ENCODE results near the gene OPTN. TPM values are rescaled to one million over a fixed set of nuclear protein-coding genes. Genes with fewer than 3 reads are reported as not detected.

Gene OPTN
- total RNA-seq, 4 donors from 2014 or later, result 295 to 592 (median 527) TPM

DNA sequence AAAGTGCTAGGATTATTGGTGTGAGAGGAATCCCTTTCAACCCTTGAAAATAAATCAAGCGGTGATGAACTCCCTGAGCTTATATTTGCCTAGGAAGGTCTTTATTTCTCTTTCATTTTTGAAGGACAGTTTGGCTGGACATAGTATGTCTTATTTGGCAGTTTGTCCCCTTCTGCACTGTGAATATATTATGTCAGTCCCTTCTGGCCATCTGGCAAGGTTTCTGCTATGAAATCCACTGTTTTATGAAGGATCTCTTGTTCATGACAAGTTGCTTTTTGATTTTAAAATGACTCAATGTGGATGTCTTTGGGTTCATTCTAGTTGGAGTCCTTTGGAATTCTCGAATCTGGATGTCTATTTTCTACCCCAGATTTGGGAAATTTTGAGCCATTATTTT is 39.7 kb downstream of the OPTN start:
- TF ChIP-seq POLR2A (IDR thresholded peaks at IDR 0.05), result no peak
- TF ChIP-seq, protein P1, sequence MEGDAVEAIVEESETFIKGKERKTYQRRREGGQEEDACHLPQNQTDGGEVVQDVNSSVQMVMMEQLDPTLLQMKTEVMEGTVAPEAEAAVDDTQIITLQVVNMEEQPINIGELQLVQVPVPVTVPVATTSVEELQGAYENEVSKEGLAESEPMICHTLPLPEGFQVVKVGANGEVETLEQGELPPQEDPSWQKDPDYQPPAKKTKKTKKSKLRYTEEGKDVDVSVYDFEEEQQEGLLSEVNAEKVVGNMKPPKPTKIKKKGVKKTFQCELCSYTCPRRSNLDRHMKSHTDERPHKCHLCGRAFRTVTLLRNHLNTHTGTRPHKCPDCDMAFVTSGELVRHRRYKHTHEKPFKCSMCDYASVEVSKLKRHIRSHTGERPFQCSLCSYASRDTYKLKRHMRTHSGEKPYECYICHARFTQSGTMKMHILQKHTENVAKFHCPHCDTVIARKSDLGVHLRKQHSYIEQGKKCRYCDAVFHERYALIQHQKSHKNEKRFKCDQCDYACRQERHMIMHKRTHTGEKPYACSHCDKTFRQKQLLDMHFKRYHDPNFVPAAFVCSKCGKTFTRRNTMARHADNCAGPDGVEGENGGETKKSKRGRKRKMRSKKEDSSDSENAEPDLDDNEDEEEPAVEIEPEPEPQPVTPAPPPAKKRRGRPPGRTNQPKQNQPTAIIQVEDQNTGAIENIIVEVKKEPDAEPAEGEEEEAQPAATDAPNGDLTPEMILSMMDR (IDR thresholded peaks at IDR 0.05 in 4 of 5, conservative IDR thresholded peaks at IDR 0.05 in 1 of 5), result no peak
- peaks cover 12 to 96% of the 10 kb centered on the region in 2 donors for H3K36me3 ChIP-seq
- DNase-seq (no peak), ATAC-seq (no peak)
- no peaks in the 10 kb centered on the region for H3K27me3 ChIP-seq
- H3K4me1 ChIP-seq, result no peaks in the 10 kb centered on the region
- intact Hi-C loops (cut with DNase I; ENCODE audit: low total_unique reads) (no loop called here), in situ Hi-C loops (cut with MboI; ENCODE audit: low sequenced_read_pairs in 4 of 4) (no loop called here)
- no peaks in the 10 kb centered on the region for H3K9me3 ChIP-seq
- H3K4me3 ChIP-seq, result no peak overlapping the region
- H3K27ac ChIP-seq, result no peak overlapping the region

DNA sequence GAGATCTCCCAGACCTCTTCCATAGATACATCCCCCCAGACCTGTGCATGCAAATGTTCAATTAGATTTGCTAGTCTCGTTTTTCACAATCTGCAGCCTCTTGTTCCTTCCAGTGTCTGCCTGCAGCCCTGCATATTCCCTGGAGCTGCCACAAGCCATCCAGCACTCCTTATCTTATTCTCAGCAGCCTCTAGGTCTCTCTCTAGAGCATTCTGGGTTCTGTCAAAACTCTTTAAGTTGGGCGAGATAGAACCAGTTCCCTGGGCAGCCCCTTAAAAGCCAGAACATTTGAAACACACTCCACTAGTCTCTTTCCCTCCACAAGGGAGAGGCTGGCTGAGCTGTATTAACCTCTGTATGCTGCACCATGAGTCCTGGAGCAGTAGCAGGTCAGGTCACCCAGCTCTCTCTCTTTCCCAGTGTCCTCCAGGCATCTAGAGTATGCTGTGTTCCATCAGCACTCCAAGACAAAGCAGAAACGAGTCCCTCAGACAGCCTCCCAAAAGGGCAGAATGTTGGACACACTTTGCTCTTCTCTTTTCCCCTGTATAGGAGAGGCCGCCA is 40.7 kb downstream of the OPTN start:
- Histone ChIP-seq H3K27me3 (no peaks in the 10 kb centered on the region), H3K36me3 (peaks cover 10 to 90% of the 10 kb centered on the region in 2 donors), H3K27ac (no peak overlapping the region), H3K4me1 (no peaks in the 10 kb centered on the region), H3K9me3 (no peaks in the 10 kb centered on the region), H3K4me3 (no peak overlapping the region)
- ATAC-seq (no peak), DNase-seq (no peak)
- intact Hi-C loops (cut with DNase I; ENCODE audit: low total_unique reads) (no loop called here), in situ Hi-C loops (cut with MboI; ENCODE audit: low sequenced_read_pairs in 4 of 4) (no loop called here)
- TF ChIP-seq, protein P1 (IDR thresholded peaks at IDR 0.05 in 4 of 5, conservative IDR thresholded peaks at IDR 0.05 in 1 of 5), result no peak
- TF ChIP-seq POLR2A (IDR thresholded peaks at IDR 0.05), result no peak

DNA sequence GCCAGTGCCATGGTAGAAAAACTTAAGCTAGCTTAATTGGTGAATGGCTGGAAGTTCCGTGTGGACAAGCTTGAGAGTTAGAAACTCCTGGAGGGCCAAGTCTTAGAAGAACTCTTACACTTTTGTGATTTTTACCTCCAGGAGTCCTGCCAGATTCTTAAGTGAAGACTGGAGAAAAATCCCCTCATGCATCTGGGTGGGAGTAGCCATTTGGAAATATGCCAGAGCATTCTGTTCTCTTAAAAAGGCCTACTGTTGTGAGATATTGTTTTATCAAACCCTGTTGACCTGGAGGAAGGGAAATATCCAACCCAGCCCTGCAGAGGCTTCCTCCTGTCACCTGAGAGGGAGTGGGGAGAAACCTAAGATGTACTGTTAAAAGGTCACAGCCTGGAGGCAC is 43.8 kb downstream of the OPTN start:
- intact Hi-C loops (cut with DNase I; ENCODE audit: low total_unique reads), result no loop called here
- DNase-seq (no peak), ATAC-seq (no peak)
- TF ChIP-seq, protein P1 (IDR thresholded peaks at IDR 0.05 in 4 of 5, conservative IDR thresholded peaks at IDR 0.05 in 1 of 5), result no peak
- TF ChIP-seq POLR2A (IDR thresholded peaks at IDR 0.05), result no peak
- Histone ChIP-seq H3K4me3 (no peak overlapping the region), H3K9me3 (no peaks in the 10 kb centered on the region), H3K4me1 (no peaks in the 10 kb centered on the region), H3K27me3 (no peaks in the 10 kb centered on the region), H3K36me3 (peaks cover 0 to 59% of the 10 kb centered on the region in 2 donors), H3K27ac (no peak overlapping the region)
- in situ Hi-C loops (cut with MboI; ENCODE audit: low sequenced_read_pairs in 4 of 4), result no loop called here

DNA sequence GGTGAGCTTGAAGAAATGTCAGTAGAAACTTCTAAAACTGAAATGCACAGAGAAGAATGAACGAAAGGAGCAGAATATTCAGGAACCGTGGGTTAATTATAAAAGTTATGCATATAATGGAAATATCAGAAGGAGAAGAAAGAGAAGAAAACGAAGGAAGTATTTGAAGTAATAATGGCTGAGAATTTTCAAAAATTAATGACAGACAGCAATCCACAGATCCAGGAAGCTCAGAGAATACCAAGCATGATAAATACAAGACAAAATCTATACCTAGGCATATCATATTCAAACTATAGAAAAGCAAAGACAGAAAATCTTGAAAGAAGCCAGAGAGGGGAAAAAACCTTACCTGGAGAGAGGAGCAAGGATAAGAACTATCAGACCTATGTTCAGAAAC is 44.9 kb downstream of the OPTN start:
- H3K27ac ChIP-seq, result no peak overlapping the region
- H3K4me1 ChIP-seq, result no peaks in the 10 kb centered on the region
- DNase-seq (no peak), ATAC-seq (no peak)
- in situ Hi-C loops (cut with MboI; ENCODE audit: low sequenced_read_pairs in 4 of 4), result no loop called here
- intact Hi-C loops (cut with DNase I; ENCODE audit: low total_unique reads), result no loop called here
- H3K4me3 ChIP-seq, result no peak overlapping the region
- peaks cover 0 to 49% of the 10 kb centered on the region in 2 donors for H3K36me3 ChIP-seq
- no peak for TF ChIP-seq POLR2A (IDR thresholded peaks at IDR 0.05)
- TF ChIP-seq, protein P1 (IDR thresholded peaks at IDR 0.05 in 4 of 5, conservative IDR thresholded peaks at IDR 0.05 in 1 of 5), result no peak
- H3K27me3 ChIP-seq, result no peaks in the 10 kb centered on the region
- H3K9me3 ChIP-seq, result no peaks in the 10 kb centered on the region

DNA sequence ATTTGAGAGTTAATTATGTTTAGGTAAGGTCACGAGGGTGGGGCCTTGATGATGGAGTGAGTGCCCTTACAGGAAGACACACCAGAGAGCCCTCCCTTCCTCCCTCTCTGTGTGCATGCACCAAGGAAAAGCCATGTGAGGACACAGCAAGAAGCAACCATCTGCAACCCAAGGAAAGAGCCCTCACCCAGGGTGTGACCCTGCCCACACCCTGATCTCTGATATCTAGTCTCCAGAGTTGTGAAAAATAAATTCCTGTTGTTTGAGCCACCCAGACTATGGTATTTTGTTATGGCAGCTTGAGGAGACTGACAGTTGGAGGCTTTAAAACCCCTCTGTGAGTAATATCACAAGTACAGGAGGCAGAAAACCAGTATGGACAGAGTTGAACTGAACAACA is 46.4 kb downstream of the OPTN start:
- no peak overlapping the region for H3K27ac ChIP-seq
- H3K4me1 ChIP-seq, result no peaks in the 10 kb centered on the region
- no peak overlapping the region for H3K4me3 ChIP-seq
- in situ Hi-C loops (cut with MboI; ENCODE audit: low sequenced_read_pairs in 4 of 4) (no loop called here), intact Hi-C loops (cut with DNase I; ENCODE audit: low total_unique reads) (no loop called here)
- H3K36me3 ChIP-seq, result peaks cover 0 to 33% of the 10 kb centered on the region in 2 donors
- H3K9me3 ChIP-seq, result no peaks in the 10 kb centered on the region
- peak in 1 of 2 donors; percentile 48 for ATAC-seq
- no peak for DNase-seq
- TF ChIP-seq POLR2A (IDR thresholded peaks at IDR 0.05), result no peak
- TF ChIP-seq, protein P1 (IDR thresholded peaks at IDR 0.05 in 4 of 5, conservative IDR thresholded peaks at IDR 0.05 in 1 of 5), result no peak
- H3K27me3 ChIP-seq, result no peaks in the 10 kb centered on the region

Data from gastrocnemius medialis (tissue), 4 donors.